Activated T-cell treated with anti-CD3 and anti-CD28 coated beads, Interleukin-2, amount 50 U/mL, for 72 hours (primary cell): ENCODE measurements around the gene MFSD11. TPM values are rescaled to one million over a fixed set of nuclear protein-coding genes. Genes with fewer than 3 reads are reported as not detected.
"Not testable (repeated sequence)": the region's sequence is repeated elsewhere in the genome, so short reads cannot be mapped to it uniquely, and the experiment has no call there.

Experiments used
- ATAC-seq, 2 donors: fragments of 150-1000 bp; cut with Tn5 transposase; replicated peaks in 1 of 2; 2 replicates each; pipeline ENCODE4 v1.10.0; 2021; ENCODE audit warnings: moderate library complexity in 2 of 2, mild to moderate bottlenecking in 1 of 2
- DNase-seq, 2 donors: peaks; one replicate each; pipeline ENCODE4 v3.0.0; 2021 to 2022; ENCODE audit warnings: mixed read lengths in 1 of 2
- H3K27ac Mint-ChIP-seq: one replicate; pipeline ENCODE4 v1.8.0; 2022; ENCODE audit warnings: mild to moderate bottlenecking, moderate library complexity, mixed read lengths
- H3K27me3 Mint-ChIP-seq: one replicate; pipeline ENCODE4 v1.8.0; 2022; ENCODE audit warnings: low read depth, mixed read lengths
- H3K36me3 Mint-ChIP-seq, 2 donors: one replicate each; pipeline ENCODE4 v1.8.0; 2022; ENCODE audit warnings: mixed read lengths in 2 of 2, mild to moderate bottlenecking in 1 of 2; ENCODE audit not compliant: insufficient read depth in 2 of 2
- H3K4me1 Mint-ChIP-seq: one replicate; pipeline ENCODE4 v1.8.0; 2022; ENCODE audit warnings: low read depth, mixed read lengths
- H3K4me3 Mint-ChIP-seq, 2 donors: one replicate each; pipeline ENCODE4 v1.8.0; 2022; ENCODE audit warnings: mild to moderate bottlenecking in 2 of 2, mixed read lengths in 2 of 2, moderate library complexity in 2 of 2
- H3K9me3 Mint-ChIP-seq, 2 donors: one replicate each; pipeline ENCODE4 v1.8.0; 2022; ENCODE audit warnings: mixed read lengths in 2 of 2
- total RNA-seq, 2 donors: library from RNA; stranded (reverse); gene quantifications; one replicate each; pipeline ENCODE4 v1.2.3, GENCODE V29; 2022

Gene MFSD11
- total RNA-seq, 2 donors from 2014 or later: 34.8 to 43.1 TPM

DNA sequence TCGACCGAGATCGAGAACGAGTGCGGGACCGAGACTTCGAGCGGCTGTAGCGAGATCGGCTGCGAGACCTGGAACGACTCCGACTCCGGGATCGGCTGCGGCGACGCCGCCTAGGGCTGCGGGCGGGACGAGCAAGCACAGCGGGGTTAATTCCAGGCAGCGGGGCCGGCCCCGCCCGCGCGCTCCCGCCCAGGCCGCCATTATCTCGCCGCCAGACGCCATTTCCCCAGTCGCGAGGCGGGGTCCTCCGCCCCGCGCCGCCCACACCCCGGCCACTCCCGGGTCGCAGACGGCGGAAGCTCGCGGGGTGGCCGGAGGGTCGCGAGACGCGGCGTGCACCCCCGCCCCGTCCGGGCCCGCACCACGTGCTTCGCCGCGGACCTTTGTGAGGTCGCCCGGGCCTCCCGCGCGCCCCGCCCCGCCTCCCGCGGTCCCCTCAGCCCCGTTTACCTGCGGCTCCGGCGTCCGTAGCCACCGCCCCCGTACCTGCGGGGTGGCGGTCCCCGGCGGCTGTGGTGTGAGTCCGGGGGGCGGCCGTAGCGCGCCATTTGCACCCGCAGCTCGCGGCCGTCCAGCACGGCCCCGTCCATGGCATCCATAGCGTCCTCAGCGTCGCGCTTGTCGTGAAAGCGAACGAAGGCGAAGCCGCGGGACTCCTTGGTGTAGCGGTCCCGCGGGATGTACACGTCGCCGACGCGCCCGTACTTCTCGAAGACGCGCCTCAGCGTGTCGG, 1.4 kb upstream of the MFSD11 start:
- ATAC-seq (peak; percentile 14 to 18), DNase-seq (peak; percentile 63 to 79)
- Mint-ChIP-seq H3K4me3 (peak overlapping the region; percentile 95 to 98), H3K27me3 (no peaks in the 10 kb centered on the region), H3K27ac (peak overlapping the region; percentile 97), H3K36me3 (peaks cover 20 to 35% of the 10 kb centered on the region in 2 donors), H3K4me1 (peaks cover 70% of the 10 kb centered on the region), H3K9me3 (no peaks in the 10 kb centered on the region)

DNA sequence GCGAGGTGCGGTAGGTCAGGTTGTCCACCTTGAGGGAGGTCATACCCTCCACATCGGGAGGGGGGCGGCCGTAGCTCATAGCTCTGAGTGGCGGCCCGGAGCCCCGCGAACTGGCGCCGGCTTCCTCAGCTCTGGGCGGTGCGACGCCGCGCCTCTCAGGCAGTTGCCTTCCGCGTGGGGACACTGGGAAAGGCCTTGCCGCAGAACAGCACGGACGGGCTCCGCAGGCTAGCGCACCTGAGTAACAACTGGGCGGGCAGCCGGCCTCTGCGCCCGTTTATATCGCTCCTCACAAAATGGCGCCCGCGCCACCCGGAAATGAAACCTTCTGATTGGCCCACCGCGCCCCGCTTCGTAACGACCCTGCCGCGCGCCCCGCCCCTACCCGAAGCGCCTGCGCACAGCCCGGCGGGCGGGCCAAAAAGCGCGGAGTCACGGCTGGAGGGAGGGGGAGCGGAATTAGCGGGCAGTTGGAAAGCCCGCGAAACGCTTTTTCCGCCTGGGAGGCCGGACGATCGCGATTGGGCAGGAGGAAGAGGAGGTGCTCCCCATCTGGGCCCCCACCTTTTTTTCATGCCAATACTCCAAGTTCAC, 740 bp upstream of the MFSD11 start, which contains the start of gene SRSF2:
TSS of gene SRSF2 (minus strand) at position 250 of the 594 bp plus-strand sequence. CDS start at position 79, 171 bp downstream.
- Mint-ChIP-seq H3K27ac (peak within 1 kb of the TSS; percentile 97), H3K27me3 (no peaks in the 10 kb centered on the region), H3K36me3 (peaks cover 20 to 38% of the 10 kb centered on the region in 2 donors), H3K9me3 (no peaks in the 10 kb centered on the region), H3K4me1 (peaks cover 69% of the 10 kb centered on the region), H3K4me3 (peak within 1 kb of the TSS; percentile 95 to 98)
- peak; percentile 99 to 100 for DNase-seq
- ATAC-seq: peak; percentile 69 to 74

GRCh38 chr17:76738468-76738850, 540 bp downstream of the MFSD11 start:
- Mint-ChIP-seq H3K27ac (peak overlapping the region; percentile 92), H3K4me1 (peaks cover 69% of the 10 kb centered on the region), H3K36me3 (peaks cover 19 to 33% of the 10 kb centered on the region in 2 donors), H3K9me3 (no peaks in the 10 kb centered on the region), H3K4me3 (peak overlapping the region; percentile 95 to 98), H3K27me3 (no peaks in the 10 kb centered on the region)
- no peak for DNase-seq
- ATAC-seq: no peak

- Mint-ChIP-seq H3K4me3 (peak overlapping the region in 1 of 2 donors; percentile 36), H3K4me1 (peaks cover 64% of the 10 kb centered on the region), H3K36me3 (peaks cover 13 to 25% of the 10 kb centered on the region in 2 donors)
- ATAC-seq, H3K27me3 Mint-ChIP-seq, DNase-seq, H3K27ac Mint-ChIP-seq, H3K9me3 Mint-ChIP-seq: not testable (repeated sequence)
Observed at GRCh38 chr17:76739568-76740115, 1.7 kb downstream of the MFSD11 start.

GRCh38 chr17:76740329-76741118, 2.6 kb downstream of the MFSD11 start:
- Mint-ChIP-seq H3K4me1 (peaks cover 57% of the 10 kb centered on the region), H3K27ac (no peak overlapping the region), H3K4me3 (no peak overlapping the region), H3K36me3 (peaks cover 9 to 21% of the 10 kb centered on the region in 2 donors), H3K27me3 (no peaks in the 10 kb centered on the region), H3K9me3 (no peaks in the 10 kb centered on the region)
- DNase-seq (no peak), ATAC-seq (no peak)

- Mint-ChIP-seq H3K27ac (no peak overlapping the region), H3K36me3 (peaks cover 1 to 14% of the 10 kb centered on the region in 2 donors), H3K4me3 (peak overlapping the region in 1 of 2 donors; percentile 18), H3K9me3 (no peaks in the 10 kb centered on the region), H3K27me3 (no peaks in the 10 kb centered on the region), H3K4me1 (peaks cover 61% of the 10 kb centered on the region)
- DNase-seq: no peak
- ATAC-seq: peak; percentile 45 to 62
Observed at GRCh38 chr17:76742958-76743357, 5.0 kb downstream of the MFSD11 start.

DNA sequence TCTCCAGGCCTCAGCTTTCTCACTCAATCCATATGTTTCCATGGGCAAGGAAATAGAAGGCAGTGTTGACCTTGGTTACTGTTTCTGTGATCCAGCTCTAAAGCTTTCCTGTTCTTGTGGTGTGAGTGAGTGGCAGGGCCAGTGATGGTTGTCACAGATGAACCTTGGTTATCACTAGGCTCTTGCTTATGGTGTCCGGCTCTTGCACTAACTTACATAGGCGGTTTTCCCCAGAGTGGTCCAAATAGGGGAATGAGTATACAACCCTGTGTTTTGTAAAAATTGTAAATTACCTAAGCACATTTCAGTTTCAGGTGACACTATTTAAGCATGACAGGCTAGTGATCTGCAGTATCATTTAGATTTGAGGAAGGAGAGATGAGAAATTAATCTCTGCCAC, 6.8 kb downstream of the MFSD11 start:
- Mint-ChIP-seq H3K9me3 (no peaks in the 10 kb centered on the region), H3K4me1 (peaks cover 43% of the 10 kb centered on the region), H3K36me3 (peaks cover 0 to 14% of the 10 kb centered on the region in 2 donors), H3K27ac (no peak overlapping the region), H3K4me3 (no peak overlapping the region), H3K27me3 (no peaks in the 10 kb centered on the region)
- no peak for DNase-seq
- ATAC-seq: peak; percentile 52 to 90

DNA sequence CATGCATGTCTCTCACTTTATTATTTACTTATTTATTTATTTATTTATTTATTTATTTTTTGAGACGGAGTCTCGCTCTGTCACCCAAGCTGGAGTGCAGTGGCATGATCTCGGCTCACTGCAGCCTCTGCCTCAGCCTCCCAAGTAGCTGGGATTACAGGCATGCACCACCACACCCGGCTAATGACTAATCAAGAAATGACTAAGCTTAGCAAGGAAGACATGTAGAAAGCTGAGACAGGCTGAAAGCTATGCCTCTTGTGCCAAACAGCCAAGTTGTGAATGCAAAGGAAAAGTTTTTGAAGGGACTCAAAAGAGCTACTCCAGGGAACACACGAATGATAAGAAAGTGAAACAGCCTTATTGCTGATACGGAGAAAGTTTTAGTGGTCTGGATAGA, 7.9 kb downstream of the MFSD11 start:
- H3K9me3 Mint-ChIP-seq, DNase-seq, H3K27ac Mint-ChIP-seq, H3K4me3 Mint-ChIP-seq, H3K27me3 Mint-ChIP-seq: not testable (repeated sequence)
- Mint-ChIP-seq H3K4me1 (peaks cover 34% of the 10 kb centered on the region), H3K36me3 (peaks cover 0 to 14% of the 10 kb centered on the region in 2 donors)
- peak in 1 of 2 donors; percentile 30 for ATAC-seq

GRCh38 chr17:76747716-76748363, 9.9 kb downstream of the MFSD11 start:
- H3K36me3 Mint-ChIP-seq: peaks cover 2 to 10% of the 10 kb centered on the region in 2 donors
- H3K9me3 Mint-ChIP-seq: no peaks in the 10 kb centered on the region
- H3K4me3 Mint-ChIP-seq: no peak overlapping the region
- ATAC-seq: no peak
- peaks cover 28% of the 10 kb centered on the region for H3K4me1 Mint-ChIP-seq
- DNase-seq: no peak
- no peaks in the 10 kb centered on the region for H3K27me3 Mint-ChIP-seq
- H3K27ac Mint-ChIP-seq: no peak overlapping the region

- DNase-seq (no peak), ATAC-seq (no peak)
- peaks cover 2 to 16% of the 10 kb centered on the region in 2 donors for H3K36me3 Mint-ChIP-seq
- H3K27me3 Mint-ChIP-seq: no peaks in the 10 kb centered on the region
- no peak overlapping the region for H3K27ac Mint-ChIP-seq
- H3K4me3 Mint-ChIP-seq: no peak overlapping the region
- H3K9me3 Mint-ChIP-seq: no peaks in the 10 kb centered on the region
- peaks cover 29% of the 10 kb centered on the region for H3K4me1 Mint-ChIP-seq
Observed at GRCh38 chr17:76748657-76749056, 10.7 kb downstream of the MFSD11 start.

GRCh38 chr17:76751416-76751993, 13.6 kb downstream of the MFSD11 start:
- ATAC-seq: no peak
- Mint-ChIP-seq H3K27me3 (no peaks in the 10 kb centered on the region), H3K9me3 (no peaks in the 10 kb centered on the region), H3K36me3 (peaks cover 2 to 11% of the 10 kb centered on the region in 2 donors), H3K27ac (no peak overlapping the region), H3K4me3 (no peak overlapping the region), H3K4me1 (peaks cover 28% of the 10 kb centered on the region)
- DNase-seq: no peak

DNA sequence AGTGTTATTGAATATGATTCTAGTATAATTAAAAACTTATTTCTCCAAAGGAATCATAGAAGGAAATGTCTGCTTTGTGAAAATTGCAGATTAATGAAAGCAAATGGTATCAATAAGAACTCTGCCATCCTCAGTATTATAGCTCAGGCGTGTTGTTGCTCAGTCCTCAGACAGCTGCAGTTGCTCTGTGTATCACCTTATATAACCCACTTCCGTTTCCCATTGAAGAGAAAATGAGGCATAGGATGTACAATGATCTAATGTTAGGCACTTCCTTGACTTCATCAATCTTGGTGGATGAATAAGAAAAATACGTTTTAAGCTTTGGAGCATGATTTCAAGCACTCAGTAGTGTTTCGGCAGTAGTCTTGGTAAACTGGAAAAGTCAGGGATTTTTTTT, 14.1 kb downstream of the MFSD11 start:
- H3K27ac Mint-ChIP-seq: peak overlapping the region; percentile 79
- peak overlapping the region; percentile 35 to 75 for H3K4me3 Mint-ChIP-seq
- H3K36me3 Mint-ChIP-seq: peaks cover 2 to 11% of the 10 kb centered on the region in 2 donors
- DNase-seq (no peak), ATAC-seq (peak in 1 of 2 donors; percentile 56)
- no peaks in the 10 kb centered on the region for H3K9me3 Mint-ChIP-seq
- H3K4me1 Mint-ChIP-seq: peaks cover 28% of the 10 kb centered on the region
- H3K27me3 Mint-ChIP-seq: no peaks in the 10 kb centered on the region
